Heart left ventricle (tissue), 13 donors: ENCODE measurements around the gene HEBP1.

Experiments
- POLR2A ChIP-seq, 2 donors: fragments of 450-650 bp; IDR thresholded peaks; one replicate each; pipeline ENCODE4 v1.6.1; 2017; ENCODE audit warnings: antibody characterized with exemption in 2 of 2, mild to moderate bottlenecking in 2 of 2, moderate library complexity in 2 of 2
- TF ChIP-seq, protein P1 (sequence below), 12 donors: fragments of 200-600 bp; sonication (generic) in 4 of 12; IDR thresholded peaks; one replicate each; pipeline versions ENCODE4 v1.5.0 to v1.8.0; 2018 to 2022; ENCODE audit warnings: antibody characterized with exemption in 12 of 12, mild to moderate bottlenecking in 5 of 12
- donor health status: ischemic (EF 13 %, LVEDD 7.1; RV severe dilation, severe dysfunction).
- donor health status: DM: no; HTN: yes; CAD: no.
- donor health status: DM: no; HTN: no; CAD: no.
- donor health status: ischemic (EF 25% LVEDD 6.9; RV normal size, moderate dysfunction).
- donor health status: ischemic (EF 25% LVEDD 5.7; RV mildly dilated, moderate dysfunction).
- donor health status: ischemic (EF 35%, LVEDD 5.7; RV mildly dilated, moderate dysfunction).
- donor health status: nonischemic (EF 11% LVEDD 7.7; RV severe dilation, severe dysfunction).
- donor health status: DM: yes; HTN: yes; CAD: no.
- donor health status: PGD.
- donor health status: ischemic (EF 29% LVEDD 5.4; RV normal size, mild dysfunction).
- donor health status: nonischemic (EF 23%, LVEDD 6.1; RV moderate dilation, normal function).

DNA sequence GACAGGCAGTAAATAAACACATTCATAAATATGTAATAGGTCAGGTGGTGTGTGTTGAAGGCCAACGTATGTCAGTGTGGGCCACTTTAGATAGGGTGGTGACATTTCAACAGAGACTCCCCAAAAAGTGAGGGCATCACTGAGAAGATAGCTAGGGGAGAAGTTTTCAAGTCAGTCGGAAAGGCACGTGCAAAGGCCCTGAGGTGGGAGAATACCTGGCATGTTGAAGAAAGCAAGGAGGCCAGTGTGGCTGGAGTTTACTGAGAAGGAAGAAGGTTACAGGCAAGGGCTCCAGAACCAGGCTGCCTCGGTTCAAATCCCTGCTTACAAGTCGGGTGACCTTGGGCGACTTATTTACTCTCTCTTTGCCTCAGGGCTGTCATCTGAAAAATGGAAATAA lies 11.0 kb upstream of the HEBP1 start:
- TF ChIP-seq, protein P1, sequence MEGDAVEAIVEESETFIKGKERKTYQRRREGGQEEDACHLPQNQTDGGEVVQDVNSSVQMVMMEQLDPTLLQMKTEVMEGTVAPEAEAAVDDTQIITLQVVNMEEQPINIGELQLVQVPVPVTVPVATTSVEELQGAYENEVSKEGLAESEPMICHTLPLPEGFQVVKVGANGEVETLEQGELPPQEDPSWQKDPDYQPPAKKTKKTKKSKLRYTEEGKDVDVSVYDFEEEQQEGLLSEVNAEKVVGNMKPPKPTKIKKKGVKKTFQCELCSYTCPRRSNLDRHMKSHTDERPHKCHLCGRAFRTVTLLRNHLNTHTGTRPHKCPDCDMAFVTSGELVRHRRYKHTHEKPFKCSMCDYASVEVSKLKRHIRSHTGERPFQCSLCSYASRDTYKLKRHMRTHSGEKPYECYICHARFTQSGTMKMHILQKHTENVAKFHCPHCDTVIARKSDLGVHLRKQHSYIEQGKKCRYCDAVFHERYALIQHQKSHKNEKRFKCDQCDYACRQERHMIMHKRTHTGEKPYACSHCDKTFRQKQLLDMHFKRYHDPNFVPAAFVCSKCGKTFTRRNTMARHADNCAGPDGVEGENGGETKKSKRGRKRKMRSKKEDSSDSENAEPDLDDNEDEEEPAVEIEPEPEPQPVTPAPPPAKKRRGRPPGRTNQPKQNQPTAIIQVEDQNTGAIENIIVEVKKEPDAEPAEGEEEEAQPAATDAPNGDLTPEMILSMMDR (IDR thresholded peaks at IDR 0.05): no peak
- no peak for TF ChIP-seq POLR2A (IDR thresholded peaks at IDR 0.05)
